Ovary (tissue), 9 donors: ENCODE results near the gene CHPF. TPM values are rescaled to one million over a fixed set of nuclear protein-coding genes. Genes with fewer than 3 reads are reported as not detected.

Source experiments
- DNase-seq, 5 donors: peaks; one replicate each; pipeline ENCODE4 v3.0.0-alpha.2; 2019 to 2020
- H3K27ac ChIP-seq, 2 donors: fragments of 200-600 bp; one replicate each; pipeline versions ENCODE4 v1.5.1 to v1.8.0; 2019 to 2022
- H3K27me3 ChIP-seq: fragments of 200-600 bp; one replicate; pipeline ENCODE4 v1.8.0; 2022
- H3K36me3 ChIP-seq: fragments of 200-600 bp; sonication (generic); one replicate; pipeline ENCODE4 v1.5.1; 2019
- H3K4me1 ChIP-seq: one replicate; pipeline ENCODE4 v1.8.1; 2013; ENCODE audit warnings: mild to moderate bottlenecking, moderate library complexity; ENCODE audit not compliant: insufficient read depth
- H3K4me3 ChIP-seq: fragments of 200-600 bp; sonication (generic); one replicate; pipeline ENCODE4 v1.5.1; 2017
- H3K9me3 ChIP-seq, 2 donors: fragments of 200-600 bp in 1 of 2; sonication (generic) in 1 of 2; one replicate each; pipeline versions ENCODE4 v1.5.1 to v1.8.1; 2013 to 2019; ENCODE audit warnings: mild to moderate bottlenecking in 1 of 2, moderate library complexity in 1 of 2
- EP300 ChIP-seq: sonication (generic); formaldehyde crosslinking; IDR thresholded peaks from one replicate; pipeline ENCODE4 v1.6.1; 2017; ENCODE audit warnings: antibody characterized with exemption
- POLR2A ChIP-seq: fragments of 450-650 bp; IDR thresholded peaks from one replicate; pipeline ENCODE4 v1.6.1; 2017; ENCODE audit warnings: antibody characterized with exemption, mild to moderate bottlenecking, moderate library complexity
- WGBS, 3 donors: extraction: QIAGEN DNeasy Blood & Tissue Kit in 1 of 3; methylation state at CpG; one replicate each; pipeline versions ENCODE4 v1.1.5 to v1.1.7; 2013 to 2017; 5-methylcytosine and 5-hydroxymethylcytosine counted together
- intact Hi-C, 4 donors: fragments of 100-400 bp; cut with DNase I; formaldehyde crosslinking; loops; one replicate each; pipeline versions ENCODE4 v1.11.0 to v1.15.1; 2022 to 2023
- polyA plus RNA-seq, 2 donors: library from polyadenylated mRNA; stranded (reverse); fragments of 200-250 nt in 1 of 2; fragments of 350-450 nt in 1 of 2; fragmentation: Illumina TruSeq in 1 of 2; extraction: RNeasy Lipid Tissue Mini Kit (QIAGEN cat#74804) in 1 of 2; gene quantifications; one replicate each; pipeline ENCODE4 v1.2.3, GENCODE V29; 2013 to 2014
- total RNA-seq, 7 donors: library from RNA; depleted of rRNA in 2 of 7; stranded (reverse); fragments of >200 nt in 2 of 7; fragmentation: NEBNext Ultra II Directional in 3 of 7; extraction: Animal tissue kit (Norgen Biotek cat#: 25700) in 3 of 7; gene quantifications; one replicate each; pipeline versions ENCODE4 v1.1.0 to v1.2.4, GENCODE V29; 2016 to 2023
- TF ChIP-seq, protein P1 (sequence below), 3 donors: fragments of 450-650 bp in 2 of 3; fragments of 200-600 bp in 1 of 3; IDR thresholded peaks; one replicate each; pipeline versions ENCODE4 v1.5.1 to v1.8.0; 2016 to 2022; ENCODE audit warnings: antibody characterized with exemption in 3 of 3, mild to moderate bottlenecking in 1 of 3
- donor health status: DM: no; HTN: no; CAD: no; lungs with moderate emphysema.
- donor health status: DM: no; HTN: no; CAD: no.
- donor health status: Bipolar disorder and iron deficiency.
- donor health status: DM: yes; HTN: yes; CAD: no.
- donor health status: DM: no; HTN: no; CAD: no.
- donor health status: DM: yes; HTN: yes; CAD: no.

Gene CHPF
- total and polyA plus RNA-seq, 9 donors: 4.0 to 181 (median 120) TPM

DNA sequence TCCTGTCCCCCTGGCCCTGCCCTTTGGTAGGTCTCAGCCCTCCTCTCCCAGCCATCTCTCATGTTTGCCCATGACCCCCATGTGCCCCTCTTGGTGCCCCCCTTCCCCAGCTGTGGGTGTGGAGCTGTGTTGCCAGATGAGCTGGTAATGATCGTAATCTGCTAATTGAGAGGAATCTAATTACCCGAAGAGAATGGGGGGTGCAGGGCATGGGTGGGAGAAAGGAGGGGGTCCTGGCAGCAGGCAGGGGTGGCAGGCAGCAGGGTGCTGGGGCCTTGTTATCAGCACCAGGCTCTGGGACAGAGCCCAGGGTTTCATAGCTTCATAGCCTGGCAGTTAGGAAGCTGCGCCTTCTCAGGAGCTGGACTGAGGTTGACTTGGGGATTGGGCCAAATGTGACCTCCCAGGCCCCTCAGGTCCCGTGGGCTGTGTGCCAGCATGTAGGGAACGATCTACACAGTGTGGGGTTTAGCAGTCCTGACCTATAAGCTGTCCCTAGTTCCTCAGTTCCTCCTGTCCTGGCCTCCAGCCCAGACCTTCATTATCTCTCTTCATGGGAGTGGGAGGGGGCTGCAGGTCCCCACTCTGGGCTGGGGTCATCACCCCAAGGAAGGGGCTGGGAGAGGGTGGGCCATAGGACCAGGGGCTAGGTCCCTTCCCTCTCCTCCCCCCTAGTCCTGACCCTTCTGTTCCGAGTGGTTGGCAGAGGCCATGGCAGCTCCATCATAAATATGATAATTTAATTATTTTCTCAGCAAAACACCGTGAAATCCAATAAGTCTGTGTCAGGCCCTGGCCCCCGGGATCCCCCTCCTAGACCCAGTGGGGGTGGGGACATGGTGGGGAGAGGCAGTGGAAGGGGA lies 35.8 kb downstream of the CHPF start:
- intact Hi-C loops: no loop called here
- 44 to 47% (median 46%) methylated on average over 8 of the region's 8 CpGs for WGBS, 3 donors
- H3K4me3 ChIP-seq: no peak overlapping the region
- H3K27ac ChIP-seq: no peak overlapping the region
- H3K9me3 ChIP-seq: no peaks in the 10 kb centered on the region
- TF ChIP-seq POLR2A (no peak), EP300 (no peak)
- TF ChIP-seq, protein P1, sequence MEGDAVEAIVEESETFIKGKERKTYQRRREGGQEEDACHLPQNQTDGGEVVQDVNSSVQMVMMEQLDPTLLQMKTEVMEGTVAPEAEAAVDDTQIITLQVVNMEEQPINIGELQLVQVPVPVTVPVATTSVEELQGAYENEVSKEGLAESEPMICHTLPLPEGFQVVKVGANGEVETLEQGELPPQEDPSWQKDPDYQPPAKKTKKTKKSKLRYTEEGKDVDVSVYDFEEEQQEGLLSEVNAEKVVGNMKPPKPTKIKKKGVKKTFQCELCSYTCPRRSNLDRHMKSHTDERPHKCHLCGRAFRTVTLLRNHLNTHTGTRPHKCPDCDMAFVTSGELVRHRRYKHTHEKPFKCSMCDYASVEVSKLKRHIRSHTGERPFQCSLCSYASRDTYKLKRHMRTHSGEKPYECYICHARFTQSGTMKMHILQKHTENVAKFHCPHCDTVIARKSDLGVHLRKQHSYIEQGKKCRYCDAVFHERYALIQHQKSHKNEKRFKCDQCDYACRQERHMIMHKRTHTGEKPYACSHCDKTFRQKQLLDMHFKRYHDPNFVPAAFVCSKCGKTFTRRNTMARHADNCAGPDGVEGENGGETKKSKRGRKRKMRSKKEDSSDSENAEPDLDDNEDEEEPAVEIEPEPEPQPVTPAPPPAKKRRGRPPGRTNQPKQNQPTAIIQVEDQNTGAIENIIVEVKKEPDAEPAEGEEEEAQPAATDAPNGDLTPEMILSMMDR (IDR thresholded peaks at IDR 0.05): no peak
- H3K4me1 ChIP-seq: peaks cover 6% of the 10 kb centered on the region
- no peaks in the 10 kb centered on the region for H3K36me3 ChIP-seq
- no peaks in the 10 kb centered on the region for H3K27me3 ChIP-seq
- no peak for DNase-seq

DNA sequence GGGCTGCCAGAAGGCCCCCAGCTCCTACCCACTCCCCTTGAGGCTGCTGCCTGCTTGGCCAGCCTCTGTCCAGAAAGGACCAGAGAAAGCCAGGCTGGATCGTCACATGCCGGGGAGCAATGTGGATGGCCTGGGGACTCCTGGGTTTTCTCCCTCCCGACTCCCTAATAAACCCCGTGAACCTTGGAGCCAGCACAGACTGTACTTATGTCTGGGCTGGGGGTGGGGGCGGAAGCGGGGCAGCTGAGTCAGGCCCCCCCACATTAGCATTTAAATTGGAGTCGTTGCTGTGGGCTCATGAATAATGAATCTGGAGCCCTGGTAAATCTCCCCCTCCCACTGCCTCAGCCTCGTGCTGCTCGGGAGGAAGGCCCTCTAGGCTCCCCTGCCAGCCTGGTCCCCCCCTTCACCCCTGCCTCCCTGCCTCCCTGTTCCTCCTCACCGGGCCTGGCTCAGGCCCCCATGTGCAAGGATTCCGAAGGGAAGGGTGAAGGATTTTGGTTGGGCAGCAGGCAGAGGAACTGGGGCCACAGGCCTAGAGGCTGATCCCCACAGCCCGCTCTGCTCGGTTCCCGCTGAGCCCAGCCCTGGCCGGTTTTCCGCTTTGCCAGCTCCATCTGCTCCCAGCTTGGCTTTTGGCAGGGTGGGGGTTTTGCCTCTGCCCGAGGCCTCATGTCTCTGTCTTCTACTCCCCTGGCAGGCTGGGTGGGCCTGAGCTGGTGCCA lies 36.6 kb downstream of the CHPF start:
- DNase-seq: no peak
- Histone ChIP-seq H3K4me3 (no peak overlapping the region), H3K36me3 (no peaks in the 10 kb centered on the region), H3K4me1 (peaks cover 6% of the 10 kb centered on the region), H3K27me3 (no peaks in the 10 kb centered on the region), H3K9me3 (no peaks in the 10 kb centered on the region), H3K27ac (no peak overlapping the region)
- WGBS, 3 donors: 76 to 81% (median 80%) methylated on average over 17 of the region's 17 CpGs
- TF ChIP-seq POLR2A: no peak
- TF ChIP-seq EP300: no peak
- TF ChIP-seq, protein P1 (IDR thresholded peaks at IDR 0.05): no peak
- intact Hi-C loops: no loop called here

DNA sequence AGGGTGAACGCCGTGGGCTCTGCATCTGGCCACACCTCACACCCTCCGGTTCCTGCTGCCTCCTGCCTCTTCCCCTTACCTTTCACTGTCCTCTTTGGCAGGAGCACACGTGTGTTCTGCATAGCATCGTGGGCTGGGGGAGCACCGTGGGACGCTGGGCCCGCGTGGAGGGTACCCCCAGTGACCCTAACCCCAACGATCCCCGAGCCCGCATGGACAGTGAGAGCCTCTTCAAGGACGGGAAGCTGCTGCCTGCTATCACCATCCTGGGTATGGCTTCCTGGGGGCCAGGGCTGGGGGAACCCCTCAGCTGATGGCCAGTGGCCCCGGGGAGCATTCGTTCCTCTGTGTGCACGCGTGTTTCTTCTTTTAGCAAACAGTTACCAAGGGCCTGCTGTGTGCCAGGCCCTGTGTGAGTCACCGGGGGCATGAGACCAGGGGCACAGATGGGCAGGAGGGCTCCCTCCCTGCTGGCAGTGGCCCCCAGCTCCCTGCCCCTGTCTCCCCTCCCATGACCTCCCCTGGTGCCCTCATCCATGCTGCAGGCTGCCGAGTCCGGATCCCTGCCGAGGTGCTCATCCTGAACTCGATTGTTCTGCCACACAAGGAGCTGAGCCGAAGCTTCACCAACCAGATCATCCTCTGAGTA lies 37.3 kb downstream of the CHPF start:
- no peak for DNase-seq
- Histone ChIP-seq H3K4me1 (peaks cover 6% of the 10 kb centered on the region), H3K4me3 (no peak overlapping the region), H3K9me3 (no peaks in the 10 kb centered on the region), H3K27ac (no peak overlapping the region), H3K36me3 (no peaks in the 10 kb centered on the region), H3K27me3 (no peaks in the 10 kb centered on the region)
- no peak for TF ChIP-seq EP300
- no peak for TF ChIP-seq POLR2A
- TF ChIP-seq, protein P1 (IDR thresholded peaks at IDR 0.05): no peak
- WGBS, 3 donors: 76 to 84% (median 81%) methylated on average over 23 of the region's 23 CpGs
- intact Hi-C loops: no loop called here

DNA sequence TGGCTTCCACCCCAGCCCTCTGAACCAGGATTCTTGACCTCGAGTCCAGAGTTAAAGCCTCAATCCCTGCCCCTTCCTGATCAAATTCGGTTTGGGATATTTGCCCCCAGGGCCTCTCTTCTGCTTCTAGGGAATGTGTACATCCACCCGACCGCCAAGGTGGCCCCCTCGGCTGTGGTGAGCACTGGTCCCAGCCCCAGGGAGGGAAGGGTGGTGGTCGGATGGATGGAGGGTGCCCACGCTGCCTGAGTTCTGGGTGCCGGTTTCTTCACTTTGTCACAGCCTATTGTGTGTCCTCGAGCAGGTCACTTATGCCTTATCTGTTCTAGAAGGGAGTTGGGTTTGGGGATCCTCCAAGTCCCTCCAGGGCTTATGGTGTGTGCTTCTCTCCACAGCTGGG lies 38.0 kb downstream of the CHPF start:
- 88 to 92% (median 90%) methylated on average over 9 of the region's 9 CpGs for WGBS, 3 donors
- H3K27ac ChIP-seq: no peak overlapping the region
- intact Hi-C loops: no loop called here
- H3K36me3 ChIP-seq: no peaks in the 10 kb centered on the region
- no peak for DNase-seq
- H3K4me3 ChIP-seq: no peak overlapping the region
- H3K4me1 ChIP-seq: peaks cover 6% of the 10 kb centered on the region
- H3K9me3 ChIP-seq: no peaks in the 10 kb centered on the region
- no peaks in the 10 kb centered on the region for H3K27me3 ChIP-seq
- TF ChIP-seq EP300 (no peak), POLR2A (no peak)
- TF ChIP-seq, protein P1 (IDR thresholded peaks at IDR 0.05): no peak
